HG03159 (cell line): ENCODE data around the gene EEF1B2.
"Not testable (repeated sequence)": the region's sequence is repeated elsewhere in the genome, so short reads cannot be mapped to it uniquely, and the experiment has no call there.

Source experiments
- ATAC-seq: cut with Tn5 transposase; IDR thresholded peaks from one replicate; pipeline ENCODE4 v1.9.1; 2021; ENCODE audit warnings: mild to moderate bottlenecking, moderate library complexity; ENCODE audit not compliant: unreplicated experiment

EEF1B2 gene

GRCh38 chr2:206163251-206163880, 3.7 kb downstream of the EEF1B2 start:
- no peak for ATAC-seq

- no peak for ATAC-seq
These were observed 4.7 kb downstream of the EEF1B2 start for GRCh38 chr2:206164261-206164862.

- ATAC-seq: not testable (repeated sequence)
These were observed 8.5 kb downstream of the EEF1B2 start for GRCh38 chr2:206168230-206168629.

GRCh38 chr2:206171624-206172397, 12.1 kb downstream of the EEF1B2 start:
- not testable (repeated sequence) for ATAC-seq

GRCh38 chr2:206173147-206173546, 13.5 kb downstream of the EEF1B2 start:
- no peak for ATAC-seq

GRCh38 chr2:206176121-206176520, 16.4 kb downstream of the EEF1B2 start:
- ATAC-seq: no peak

- ATAC-seq: no peak
These were observed 17.2 kb downstream of the EEF1B2 start for GRCh38 chr2:206176901-206177300.

- ATAC-seq: not testable (repeated sequence)
These were observed 21.8 kb downstream of the EEF1B2 start for GRCh38 chr2:206181526-206181925.

- ATAC-seq: no peak
These were observed 30.0 kb downstream of the EEF1B2 start for GRCh38 chr2:206189691-206190090.

GRCh38 chr2:206190111-206190510, 30.4 kb downstream of the EEF1B2 start:
- ATAC-seq: no peak

GRCh38 chr2:206190689-206191088, 31.0 kb downstream of the EEF1B2 start:
- no peak for ATAC-seq

GRCh38 chr2:206192157-206192556, 32.5 kb downstream of the EEF1B2 start:
- no peak for ATAC-seq

GRCh38 chr2:206193671-206194357, 34.1 kb downstream of the EEF1B2 start:
- ATAC-seq: no peak

GRCh38 chr2:206198677-206199076, 39.0 kb downstream of the EEF1B2 start:
- ATAC-seq: no peak

GRCh38 chr2:206201075-206201848, 41.6 kb downstream of the EEF1B2 start:
- no peak for ATAC-seq

- no peak for ATAC-seq
These were observed 42.8 kb downstream of the EEF1B2 start for GRCh38 chr2:206202446-206202845.

GRCh38 chr2:206203331-206203730, 43.6 kb downstream of the EEF1B2 start:
- no peak for ATAC-seq

GRCh38 chr2:206204710-206205109, 45.0 kb downstream of the EEF1B2 start:
- no peak for ATAC-seq

- ATAC-seq: not testable (repeated sequence)
These were observed 47.6 kb downstream of the EEF1B2 start for GRCh38 chr2:206207316-206207715.

GRCh38 chr2:206208900-206209299, 49.2 kb downstream of the EEF1B2 start:
- no peak for ATAC-seq
